ENCODE results near the gene RFX2. TPM values are rescaled to one million over a fixed set of nuclear protein-coding genes. Genes with fewer than 3 reads are reported as not detected.
"Not testable (repeated sequence)": the region's sequence is repeated elsewhere in the genome, so short reads cannot be mapped to it uniquely, and the experiment has no call there.

The RFX2 gene
- total RNA-seq, 2 experiments from 2014 or later, result 5.4 to 5.5 TPM

- CTCF ChIA-PET, result interaction anchor here (2.3 kb wide), 1 partner anchor 36 kb away, joined by 21 read pairs; no protein-coding TSS in a partner anchor
- POLR2A ChIA-PET, result no interaction called here
Measured at GRCh38 chr19:6023936-6024335, 86.4 kb downstream of the RFX2 start.

GRCh38 chr19:6023085-6023682, 87.1 kb downstream of the RFX2 start:
- CTCF ChIA-PET, result interaction anchor here (0.5 to 2.3 kb wide), 18 partner anchors 9 to 219 kb away, joined by 3 to 21 read pairs (median 3); partner anchors contain the start of gene NRTN

GRCh38 chr19:6022570-6023064, 87.7 kb downstream of the RFX2 start:
- POLR2A ChIA-PET, result no interaction called here

More at GRCh38 chr19:6023085-6023682, 87.1 kb downstream of the RFX2 start:
- POLR2A ChIA-PET, result no interaction called here

GRCh38 chr19:6021878-6022569, 88.3 kb downstream of the RFX2 start:
- POLR2A ChIA-PET, result no interaction called here

More at GRCh38 chr19:6022570-6023064, 87.7 kb downstream of the RFX2 start:
- CTCF ChIA-PET, result interaction anchor here (0.6 to 2.3 kb wide), 27 partner anchors 9 to 218 kb away, joined by 3 to 21 read pairs (median 3); partner anchors contain the start of gene NRTN

GRCh38 chr19:6020972-6021805, 89.1 kb downstream of the RFX2 start:
- CTCF ChIA-PET, result interaction anchor here (0.7 to 2.3 kb wide), 9 partner anchors 9 to 217 kb away, joined by 3 to 21 read pairs (median 6); partner anchors contain the start of gene NRTN
- POLR2A ChIA-PET, result no interaction called here

More at GRCh38 chr19:6021878-6022569, 88.3 kb downstream of the RFX2 start:
- CTCF ChIA-PET, result interaction anchor here (0.6 to 2.3 kb wide), 28 partner anchors 8 to 218 kb away, joined by 3 to 21 read pairs (median 3); partner anchors contain the start of gene NRTN

GRCh38 chr19:6020166-6020882, 90.0 kb downstream of the RFX2 start:
- ChIA-PET CTCF (interaction anchor here (0.6 to 0.8 kb wide), 2 partner anchors 33 to 307 kb away, joined by 3 read pairs; no protein-coding TSS in a partner anchor), POLR2A (no interaction called here)

- POLR2A ChIA-PET, result no interaction called here
- CTCF ChIA-PET, result interaction anchor here (1.1 to 1.6 kb wide), 3 partner anchors 29 to 107 kb away, joined by 3 to 4 read pairs (median 4); no protein-coding TSS in a partner anchor
Measured at GRCh38 chr19:6018786-6019185, 91.5 kb downstream of the RFX2 start.

GRCh38 chr19:6017576-6017975, 92.7 kb downstream of the RFX2 start:
- ChIA-PET CTCF (interaction anchor here (0.7 to 1.6 kb wide), 4 partner anchors 29 to 219 kb away, joined by 3 to 4 read pairs (median 3); no protein-coding TSS in a partner anchor), POLR2A (no interaction called here)

- ChIA-PET CTCF (no interaction called here), POLR2A (no interaction called here)
Measured at GRCh38 chr19:6015841-6016545, 94.3 kb downstream of the RFX2 start.

- CTCF ChIA-PET, result interaction anchor here (0.6 to 1.3 kb wide), 2 partner anchors 8 to 115 kb away, joined by 3 read pairs; no protein-coding TSS in a partner anchor
- POLR2A ChIA-PET, result no interaction called here
Measured at GRCh38 chr19:6014551-6015135, 95.7 kb downstream of the RFX2 start.

- ChIA-PET POLR2A (no interaction called here), CTCF (interaction anchor here (0.7 to 1.2 kb wide), 2 partner anchors 9 to 209 kb away, joined by 3 read pairs; no protein-coding TSS in a partner anchor)
Measured at GRCh38 chr19:6012426-6013170, 97.7 kb downstream of the RFX2 start.

GRCh38 chr19:6011794-6012193, 98.5 kb downstream of the RFX2 start:
- ChIA-PET CTCF (no interaction called here), POLR2A (no interaction called here)

- POLR2A ChIA-PET, result no interaction called here
- CTCF ChIA-PET, result no interaction called here
Measured at GRCh38 chr19:6011206-6011605, 99.1 kb downstream of the RFX2 start.

- ChIA-PET POLR2A (no interaction called here), CTCF (no interaction called here)
Measured at GRCh38 chr19:6010107-6010506, 100.2 kb downstream of the RFX2 start.

GRCh38 chr19:6007866-6008265, 102.4 kb downstream of the RFX2 start:
- ChIA-PET CTCF (no interaction called here), POLR2A (no interaction called here)

GRCh38 chr19:6006896-6007295, 103.4 kb downstream of the RFX2 start:
- ChIA-PET CTCF (interaction anchor here (1.1 kb wide), 1 partner anchor 16 kb away, joined by 3 read pairs; no protein-coding TSS in a partner anchor), POLR2A (no interaction called here)

GRCh38 chr19:6006070-6006446, 104.2 kb downstream of the RFX2 start:
- CTCF ChIA-PET, result interaction anchor here (0.7 kb wide), 2 partner anchors 12 to 16 kb away, joined by 3 read pairs; no protein-coding TSS in a partner anchor
- POLR2A ChIA-PET, result not testable (repeated sequence)

Measured in activated CD8-positive, alpha-beta memory T cell treated with anti-CD3 and anti-CD28 coated beads for 36 hours (primary cell).